ENCODE data around the gene CCL11.
"Not testable (repeated sequence)": the region's sequence is repeated elsewhere in the genome, so short reads cannot be mapped to it uniquely, and the experiment has no call there.

The CCL11 gene

GRCh38 chr17:34312080-34312479 lies 26.5 kb downstream of the CCL11 start:
- no peak for DNase-seq

- no peak for DNase-seq
These were observed 27.6 kb downstream of the CCL11 start for GRCh38 chr17:34313164-34313563.

GRCh38 chr17:34314279-34314678 lies 28.7 kb downstream of the CCL11 start:
- DNase-seq: no peak

DNA sequence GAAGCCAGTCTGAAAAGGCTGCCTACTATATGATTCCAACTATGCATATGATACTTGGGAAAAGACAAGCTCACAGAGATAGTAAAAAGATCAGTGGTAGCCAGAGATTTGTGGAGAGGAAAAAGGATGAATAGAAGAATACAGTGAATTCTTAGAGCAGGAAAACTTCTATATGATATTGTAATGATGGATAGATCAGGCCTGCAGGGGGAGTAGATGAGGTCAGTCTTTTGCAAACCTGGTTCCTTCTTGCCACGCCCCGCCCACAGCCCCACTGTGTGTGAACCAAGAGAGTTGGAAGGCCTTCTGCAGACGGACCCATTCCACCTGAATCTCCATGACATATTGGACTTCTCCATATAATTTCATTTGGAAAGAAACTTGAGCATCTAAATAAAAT lies 32.9 kb downstream of the CCL11 start:
- DNase-seq: no peak

- no peak for DNase-seq
These were observed 33.5 kb downstream of the CCL11 start, which contains the start of gene CCL8 for GRCh38 chr17:34319039-34319483. TSS of gene CCL8 (plus strand) at chr17:34319435. CDS start at chr17:34319502, 67 bp downstream.

DNA sequence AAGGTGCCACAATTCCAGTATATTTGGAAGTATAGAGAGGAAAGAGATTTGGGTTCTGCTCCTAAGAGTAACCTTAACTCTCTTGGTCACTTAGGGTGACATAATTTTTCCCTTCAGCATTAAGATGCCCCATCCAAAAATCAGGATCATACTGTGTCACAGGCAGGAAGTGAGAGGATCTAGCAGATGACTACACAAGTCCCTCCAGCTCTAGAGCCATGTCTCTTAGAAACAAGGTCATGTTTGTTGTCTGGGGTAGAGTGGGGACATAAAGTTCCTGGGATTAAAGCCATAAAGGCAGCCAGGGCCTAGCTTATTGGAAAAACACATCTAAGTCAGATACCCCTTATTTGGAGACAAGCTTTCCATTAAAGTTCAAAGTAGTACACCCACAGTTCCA lies 36.4 kb downstream of the CCL11 start:
- no peak for DNase-seq

DNA sequence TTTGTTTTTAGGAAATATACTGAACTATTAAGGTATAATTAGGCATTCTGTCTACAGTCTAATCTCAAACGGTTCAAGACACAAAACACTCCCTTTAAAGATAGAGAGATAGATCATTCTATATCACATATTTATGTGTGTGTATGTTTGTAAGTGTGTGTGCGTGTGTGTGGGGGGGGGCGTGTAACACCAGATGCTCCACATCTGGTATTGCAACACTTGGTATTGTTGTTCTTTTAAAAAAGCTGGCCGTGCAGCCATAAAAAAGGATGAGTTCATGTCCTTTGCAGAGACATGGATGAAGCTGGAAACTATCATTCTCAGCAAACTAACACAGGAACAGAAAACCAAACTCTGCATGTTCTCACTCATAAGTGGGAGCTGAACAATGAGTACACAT lies 42.0 kb downstream of the CCL11 start:
- not testable (repeated sequence) for DNase-seq

DNA sequence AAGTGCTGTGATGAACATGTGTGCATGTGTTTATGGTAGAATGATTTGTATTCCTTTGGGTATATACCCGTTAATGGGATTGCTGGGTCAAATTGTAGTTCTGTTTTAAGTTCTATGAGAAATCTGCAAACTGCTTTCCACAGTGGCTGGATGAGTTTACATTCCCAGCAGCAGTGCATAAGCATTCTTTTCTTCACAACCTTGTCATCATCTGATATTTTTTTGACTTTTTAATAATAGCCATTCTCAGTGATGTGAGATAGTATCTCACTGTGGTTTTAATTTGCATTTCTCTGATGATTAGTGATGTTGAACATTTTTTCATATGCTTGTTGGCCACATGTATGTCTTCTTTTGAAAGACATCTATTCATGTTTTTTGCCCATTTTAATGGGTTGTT lies 52.2 kb downstream of the CCL11 start:
- DNase-seq: no peak
